ENCODE measurements around the gene CAPN7. TPM values are rescaled to one million over a fixed set of nuclear protein-coding genes. Genes with fewer than 3 reads are reported as not detected.
"Not testable (repeated sequence)": the region's sequence is repeated elsewhere in the genome, so short reads cannot be mapped to it uniquely, and the experiment has no call there.

Gene CAPN7
- total and polyA plus RNA-seq, 2 donors (not counting 1 experiment from before 2014, with no cell fraction given): 25.9 to 38.0 TPM

- Histone ChIP-seq H3K9me3 (ENCODE audit: control insufficient read depth, insufficient read depth, low read depth, low read length) (no peaks in the 10 kb centered on the region), H3K36me3 (ENCODE audit: control insufficient read depth, insufficient read depth, low read length) (no peaks in the 10 kb centered on the region), H3K79me2 (ENCODE audit: control insufficient read depth, insufficient read depth, low read length) (no peaks in the 10 kb centered on the region), H2AFZ (ENCODE audit: low read length) (no peak overlapping the region), H3K27me3 (ENCODE audit: control insufficient read depth, insufficient read depth, low read length) (no peaks in the 10 kb centered on the region), H3K4me3 (replicated peaks in 1 of 4; ENCODE audit: control extremely low read depth in 1 of 4, insufficient read depth in 1 of 4, low read depth in 3 of 4, low read length in 4 of 4) (no peak overlapping the region), H4K20me1 (ENCODE audit: control insufficient read depth, extremely low read depth, insufficient read depth, low read length) (no peaks in the 10 kb centered on the region), H3K4me2 (ENCODE audit: extremely low read depth, insufficient read depth, low read length) (no peak overlapping the region), H3K9ac (ENCODE audit: insufficient read depth, low read length) (no peak overlapping the region), H3K27ac (ENCODE audit: insufficient read depth, low read length) (no peak overlapping the region), H3K4me1 (ENCODE audit: control insufficient read depth, extremely low read depth, insufficient read depth, low read length) (no peaks in the 10 kb centered on the region)
- no peak for DNase-seq (ENCODE audit: low read depth in 2 of 2)
- TF ChIP-seq CTCF (conservative IDR thresholded peaks at IDR 0.05 in 1 of 2, IDR thresholded peaks at IDR 0.05 in 1 of 2; ENCODE audit: low read depth in 1 of 2, low read length in 2 of 2) (no peak), EZH2 (IDR thresholded peaks at IDR 0.05; ENCODE audit: low read length, missing control alignments) (no peak)
Observed at GRCh38 chr3:15164340-15164739, 41.7 kb upstream of the CAPN7 start.

DNA sequence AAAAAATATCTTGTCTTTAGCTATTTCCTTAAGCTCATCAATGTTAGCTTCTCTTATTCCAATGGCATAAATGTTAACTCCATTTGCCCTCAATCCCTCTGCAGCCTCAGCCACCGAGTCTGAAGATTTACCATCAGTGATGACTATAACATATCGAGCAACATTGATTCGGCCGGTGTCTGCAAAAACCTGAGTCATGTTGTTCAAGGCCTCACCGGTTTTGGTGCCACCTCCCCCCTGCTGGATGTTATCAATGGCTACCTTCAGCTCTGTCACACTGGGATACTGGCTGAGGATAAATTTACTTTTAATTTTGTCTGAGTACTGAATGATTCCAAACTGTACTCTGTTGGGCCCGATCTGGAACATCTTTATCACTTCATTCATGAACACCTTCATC lies 41.0 kb upstream of the CAPN7 start:
- Histone ChIP-seq H3K9ac (ENCODE audit: insufficient read depth, low read length) (no peak overlapping the region), H3K36me3 (ENCODE audit: control insufficient read depth, insufficient read depth, low read length) (no peaks in the 10 kb centered on the region), H3K79me2 (ENCODE audit: control insufficient read depth, insufficient read depth, low read length) (no peaks in the 10 kb centered on the region), H4K20me1 (ENCODE audit: control insufficient read depth, extremely low read depth, insufficient read depth, low read length) (no peaks in the 10 kb centered on the region), H3K9me3 (ENCODE audit: control insufficient read depth, insufficient read depth, low read depth, low read length) (no peaks in the 10 kb centered on the region), H2AFZ (ENCODE audit: low read length) (no peak overlapping the region), H3K4me1 (ENCODE audit: control insufficient read depth, extremely low read depth, insufficient read depth, low read length) (no peaks in the 10 kb centered on the region), H3K4me2 (ENCODE audit: extremely low read depth, insufficient read depth, low read length) (no peak overlapping the region), H3K27ac (ENCODE audit: insufficient read depth, low read length) (no peak overlapping the region), H3K27me3 (ENCODE audit: control insufficient read depth, insufficient read depth, low read length) (no peaks in the 10 kb centered on the region), H3K4me3 (replicated peaks in 1 of 4; ENCODE audit: control extremely low read depth in 1 of 4, insufficient read depth in 1 of 4, low read depth in 3 of 4, low read length in 4 of 4) (no peak overlapping the region)
- TF ChIP-seq CTCF (conservative IDR thresholded peaks at IDR 0.05 in 1 of 2, IDR thresholded peaks at IDR 0.05 in 1 of 2; ENCODE audit: low read depth in 1 of 2, low read length in 2 of 2) (no peak), EZH2 (IDR thresholded peaks at IDR 0.05; ENCODE audit: low read length, missing control alignments) (no peak)
- no peak for DNase-seq (ENCODE audit: low read depth in 2 of 2)

DNA sequence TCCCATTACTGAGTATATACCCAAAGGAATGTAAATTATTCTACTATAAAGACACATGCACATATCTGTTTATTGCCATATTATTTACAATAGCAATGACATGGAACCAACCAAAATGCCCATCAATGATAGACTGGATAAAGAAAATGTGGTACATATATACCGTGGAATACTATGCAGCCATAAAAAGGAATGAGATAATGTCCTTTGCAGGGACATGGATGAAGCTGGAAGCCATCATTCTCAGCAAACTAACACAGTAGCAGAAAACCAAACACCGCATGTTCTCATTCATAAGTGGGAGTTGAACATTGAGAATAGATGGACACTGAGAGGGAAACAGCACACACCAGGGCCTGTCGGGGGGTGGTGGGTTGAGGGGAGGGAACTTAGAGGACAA lies 39.7 kb upstream of the CAPN7 start:
- H3K4me3 ChIP-seq (replicated peaks in 1 of 4; ENCODE audit: control extremely low read depth in 1 of 4, insufficient read depth in 1 of 4, low read depth in 3 of 4, low read length in 4 of 4); DNase-seq (ENCODE audit: low read depth in 2 of 2); H3K79me2 ChIP-seq (ENCODE audit: control insufficient read depth, insufficient read depth, low read length); H4K20me1 ChIP-seq (ENCODE audit: control insufficient read depth, extremely low read depth, insufficient read depth, low read length); H3K4me1 ChIP-seq (ENCODE audit: control insufficient read depth, extremely low read depth, insufficient read depth, low read length); H3K27ac ChIP-seq (ENCODE audit: insufficient read depth, low read length); H3K9ac ChIP-seq (ENCODE audit: insufficient read depth, low read length); H2AFZ ChIP-seq (ENCODE audit: low read length); H3K4me2 ChIP-seq (ENCODE audit: extremely low read depth, insufficient read depth, low read length); H3K9me3 ChIP-seq (ENCODE audit: control insufficient read depth, insufficient read depth, low read depth, low read length); H3K27me3 ChIP-seq (ENCODE audit: control insufficient read depth, insufficient read depth, low read length); H3K36me3 ChIP-seq (ENCODE audit: control insufficient read depth, insufficient read depth, low read length): not testable (repeated sequence)

Data from fibroblast of lung (primary cell).